Tibial nerve (tissue), 4 donors: Measurements from ENCODE around the gene DPP10. TPM values are rescaled to one million over a fixed set of nuclear protein-coding genes. Genes with fewer than 3 reads are reported as not detected.

Source experiments
- DNase-seq, 2 donors: peaks; one replicate each; pipeline ENCODE4 v3.0.0-alpha.2; 2019; ENCODE audit warnings: low spot score in 2 of 2
- H3K27ac ChIP-seq, 4 donors: fragments of 200-600 bp; sonication (generic) in 3 of 4; one replicate each; pipeline ENCODE4 v1.5.1; 2017 to 2019; ENCODE audit warnings: mild to moderate bottlenecking in 1 of 4
- H3K27me3 ChIP-seq, 2 donors: fragments of 200-600 bp; sonication (generic) in 1 of 2; one replicate each; pipeline versions ENCODE4 v1.5.1 to v1.6.0; 2017 to 2019
- H3K36me3 ChIP-seq, 3 donors: fragments of 200-600 bp; sonication (generic); one replicate each; pipeline ENCODE4 v1.5.1; 2018 to 2019
- H3K4me1 ChIP-seq, 4 donors: fragments of 200-600 bp; sonication (generic) in 3 of 4; one replicate each; pipeline ENCODE4 v1.5.1; 2017 to 2019
- H3K4me3 ChIP-seq, 4 donors: fragments of 200-600 bp; sonication (generic) in 3 of 4; one replicate each; pipeline ENCODE4 v1.5.1; 2017 to 2019; ENCODE audit warnings: mild to moderate bottlenecking in 1 of 4, moderate library complexity in 1 of 4
- H3K9me3 ChIP-seq, 4 donors: fragments of 200-600 bp; sonication (generic) in 3 of 4; one replicate each; pipeline ENCODE4 v1.5.1; 2017 to 2019
- EP300 ChIP-seq, 2 donors: sonication (generic); formaldehyde crosslinking; IDR thresholded peaks; one replicate each; pipeline ENCODE4 v1.6.1; 2017; ENCODE audit warnings: antibody characterized with exemption in 2 of 2, mild to moderate bottlenecking in 1 of 2
- POLR2A ChIP-seq, 2 donors: fragments of 450-650 bp; IDR thresholded peaks; one replicate each; pipeline ENCODE4 v1.6.1; 2017; ENCODE audit warnings: antibody characterized with exemption in 2 of 2, mild to moderate bottlenecking in 2 of 2, moderate library complexity in 2 of 2
- WGBS, 2 donors: methylation state at CpG; one replicate each; pipeline ENCODE4 v1.1.5; 2018; 5-methylcytosine and 5-hydroxymethylcytosine counted together
- total RNA-seq, 4 donors: library from RNA; depleted of rRNA; stranded (reverse); fragments of >200 nt; gene quantifications; one replicate each; pipeline ENCODE4 v1.1.0, GENCODE V29; 2016
- TF ChIP-seq, protein P1 (sequence below), 5 experiments: fragments of 200-600 bp in 3 of 5; fragments of 450-650 bp in 2 of 5; sonication (generic) in 3 of 5; IDR thresholded peaks; one replicate each; pipeline ENCODE4 v1.5.1; 2016 to 2019; ENCODE audit warnings: antibody characterized with exemption in 5 of 5, mild to moderate bottlenecking in 3 of 5, moderate library complexity in 2 of 5

DPP10 gene
- total RNA-seq, 4 donors from 2014 or later = 0.20 to 2.1 TPM; not detected in 2

GRCh38 chr2:115162494-115163293 is 720.3 kb downstream of the DPP10 start:
- 2 to 3% methylated on average over 44 to 49 of the region's 49 CpGs for WGBS, 2 donors
- DNase-seq = no peak
- Histone ChIP-seq H3K9me3 (no peaks in the 10 kb centered on the region), H3K27me3 (peaks cover 0 to 32% of the 10 kb centered on the region in 2 donors), H3K4me3 (peak overlapping the region in 1 of 4 donors; percentile 47), H3K36me3 (no peaks in the 10 kb centered on the region), H3K27ac (no peak overlapping the region), H3K4me1 (peaks cover 0 to 24% (median 0%) of the 10 kb centered on the region in 4 donors)
- TF ChIP-seq EP300 (IDR thresholded peaks at IDR 0.05) (no peak), POLR2A (IDR thresholded peaks at IDR 0.05) (no peak)
- TF ChIP-seq, protein P1, sequence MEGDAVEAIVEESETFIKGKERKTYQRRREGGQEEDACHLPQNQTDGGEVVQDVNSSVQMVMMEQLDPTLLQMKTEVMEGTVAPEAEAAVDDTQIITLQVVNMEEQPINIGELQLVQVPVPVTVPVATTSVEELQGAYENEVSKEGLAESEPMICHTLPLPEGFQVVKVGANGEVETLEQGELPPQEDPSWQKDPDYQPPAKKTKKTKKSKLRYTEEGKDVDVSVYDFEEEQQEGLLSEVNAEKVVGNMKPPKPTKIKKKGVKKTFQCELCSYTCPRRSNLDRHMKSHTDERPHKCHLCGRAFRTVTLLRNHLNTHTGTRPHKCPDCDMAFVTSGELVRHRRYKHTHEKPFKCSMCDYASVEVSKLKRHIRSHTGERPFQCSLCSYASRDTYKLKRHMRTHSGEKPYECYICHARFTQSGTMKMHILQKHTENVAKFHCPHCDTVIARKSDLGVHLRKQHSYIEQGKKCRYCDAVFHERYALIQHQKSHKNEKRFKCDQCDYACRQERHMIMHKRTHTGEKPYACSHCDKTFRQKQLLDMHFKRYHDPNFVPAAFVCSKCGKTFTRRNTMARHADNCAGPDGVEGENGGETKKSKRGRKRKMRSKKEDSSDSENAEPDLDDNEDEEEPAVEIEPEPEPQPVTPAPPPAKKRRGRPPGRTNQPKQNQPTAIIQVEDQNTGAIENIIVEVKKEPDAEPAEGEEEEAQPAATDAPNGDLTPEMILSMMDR (IDR thresholded peaks at IDR 0.05) = no peak

DNA sequence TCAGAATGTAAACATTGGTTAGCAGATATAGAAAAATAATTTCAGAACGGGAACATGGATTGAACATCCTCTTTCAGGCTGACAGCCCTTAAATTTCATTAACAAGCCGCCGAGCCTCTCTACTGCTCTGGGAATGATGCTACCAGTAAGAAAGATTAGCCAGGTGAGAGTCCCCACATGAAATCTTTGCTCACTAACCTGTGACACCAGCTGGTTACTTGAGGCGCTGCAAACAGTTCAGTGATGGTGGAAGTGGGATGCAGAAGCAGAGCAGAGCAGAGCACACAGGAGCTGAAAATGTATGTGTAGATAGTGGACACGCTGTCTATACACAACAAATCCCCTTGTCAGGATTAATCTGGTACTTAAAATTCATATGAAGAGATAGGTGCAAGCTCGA is 721.1 kb downstream of the DPP10 start:
- 58 to 67% methylated on average over 6 of the region's 6 CpGs for WGBS, 2 donors
- Histone ChIP-seq H3K4me3 (no peak overlapping the region), H3K27ac (no peak overlapping the region), H3K27me3 (peaks cover 0 to 32% of the 10 kb centered on the region in 2 donors), H3K36me3 (no peaks in the 10 kb centered on the region), H3K4me1 (peaks cover 0 to 24% (median 0%) of the 10 kb centered on the region in 4 donors), H3K9me3 (no peaks in the 10 kb centered on the region)
- no peak for TF ChIP-seq POLR2A (IDR thresholded peaks at IDR 0.05)
- TF ChIP-seq EP300 (IDR thresholded peaks at IDR 0.05) = no peak
- TF ChIP-seq, protein P1 (IDR thresholded peaks at IDR 0.05) = no peak
- no peak for DNase-seq

- DNase-seq = peak in 1 of 2 donors; percentile 32
- peaks cover 0 to 27% of the 10 kb centered on the region in 2 donors for H3K27me3 ChIP-seq
- H3K27ac ChIP-seq = no peak overlapping the region
- H3K4me1 ChIP-seq = peaks cover 0 to 23% (median 0%) of the 10 kb centered on the region in 4 donors
- WGBS, 2 donors = 23 to 30% methylated on average over 6 of the region's 6 CpGs
- no peaks in the 10 kb centered on the region for H3K36me3 ChIP-seq
- no peak overlapping the region for H3K4me3 ChIP-seq
- TF ChIP-seq EP300 (IDR thresholded peaks at IDR 0.05) (no peak), POLR2A (IDR thresholded peaks at IDR 0.05) (no peak)
- TF ChIP-seq, protein P1 (IDR thresholded peaks at IDR 0.05) = peak; percentile 25 to 39 (median 30)
- no peaks in the 10 kb centered on the region for H3K9me3 ChIP-seq
Measured at GRCh38 chr2:115165529-115166109, 723.2 kb downstream of the DPP10 start.

DNA sequence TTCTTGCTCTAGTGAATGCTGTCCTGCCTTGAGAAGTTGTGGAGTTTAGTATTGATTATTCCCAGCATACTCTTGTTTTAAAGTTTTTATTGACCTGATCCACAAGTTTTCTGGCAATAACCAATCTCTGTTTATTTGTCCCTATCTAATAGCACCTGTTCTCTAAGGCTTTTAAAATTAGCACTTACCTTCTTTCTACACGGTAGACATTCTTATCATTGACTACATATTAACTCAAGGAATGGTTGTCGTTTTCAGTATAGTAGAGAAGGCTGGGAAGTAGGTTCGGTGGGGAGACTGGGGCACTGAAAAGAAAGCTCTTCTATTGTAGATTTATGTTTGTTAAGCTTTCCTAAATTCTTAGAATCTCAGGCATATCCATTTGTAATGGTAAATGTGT is 726.0 kb downstream of the DPP10 start:
- Histone ChIP-seq H3K36me3 (no peaks in the 10 kb centered on the region), H3K9me3 (no peaks in the 10 kb centered on the region), H3K4me3 (no peak overlapping the region), H3K27me3 (peaks cover 0 to 6% of the 10 kb centered on the region in 2 donors), H3K27ac (no peak overlapping the region), H3K4me1 (no peaks in the 10 kb centered on the region)
- TF ChIP-seq, protein P1 (IDR thresholded peaks at IDR 0.05) = no peak
- TF ChIP-seq POLR2A (IDR thresholded peaks at IDR 0.05) = no peak
- TF ChIP-seq EP300 (IDR thresholded peaks at IDR 0.05) = no peak
- 69 to 71% methylated on average over 3 of the region's 3 CpGs for WGBS, 2 donors
- no peak for DNase-seq

GRCh38 chr2:115169814-115170213 is 727.4 kb downstream of the DPP10 start:
- no peaks in the 10 kb centered on the region for H3K36me3 ChIP-seq
- DNase-seq = no peak
- TF ChIP-seq POLR2A (IDR thresholded peaks at IDR 0.05) (no peak), EP300 (IDR thresholded peaks at IDR 0.05) (no peak)
- TF ChIP-seq, protein P1 (IDR thresholded peaks at IDR 0.05) = no peak
- H3K27me3 ChIP-seq = no peaks in the 10 kb centered on the region
- no peaks in the 10 kb centered on the region for H3K4me1 ChIP-seq
- H3K9me3 ChIP-seq = no peaks in the 10 kb centered on the region
- H3K27ac ChIP-seq = no peak overlapping the region
- WGBS, 2 donors = 90 to 95% methylated on average over 1 of the region's 1 CpG
- no peak overlapping the region for H3K4me3 ChIP-seq
